GM18870 (cell line): ENCODE measurements around the gene CFAP45.

Experiments
- ATAC-seq: cut with Tn5 transposase; IDR thresholded peaks from one replicate; pipeline ENCODE4 v1.9.1; 2021; ENCODE audit warnings: moderate library complexity; ENCODE audit not compliant: unreplicated experiment

Gene CFAP45

DNA sequence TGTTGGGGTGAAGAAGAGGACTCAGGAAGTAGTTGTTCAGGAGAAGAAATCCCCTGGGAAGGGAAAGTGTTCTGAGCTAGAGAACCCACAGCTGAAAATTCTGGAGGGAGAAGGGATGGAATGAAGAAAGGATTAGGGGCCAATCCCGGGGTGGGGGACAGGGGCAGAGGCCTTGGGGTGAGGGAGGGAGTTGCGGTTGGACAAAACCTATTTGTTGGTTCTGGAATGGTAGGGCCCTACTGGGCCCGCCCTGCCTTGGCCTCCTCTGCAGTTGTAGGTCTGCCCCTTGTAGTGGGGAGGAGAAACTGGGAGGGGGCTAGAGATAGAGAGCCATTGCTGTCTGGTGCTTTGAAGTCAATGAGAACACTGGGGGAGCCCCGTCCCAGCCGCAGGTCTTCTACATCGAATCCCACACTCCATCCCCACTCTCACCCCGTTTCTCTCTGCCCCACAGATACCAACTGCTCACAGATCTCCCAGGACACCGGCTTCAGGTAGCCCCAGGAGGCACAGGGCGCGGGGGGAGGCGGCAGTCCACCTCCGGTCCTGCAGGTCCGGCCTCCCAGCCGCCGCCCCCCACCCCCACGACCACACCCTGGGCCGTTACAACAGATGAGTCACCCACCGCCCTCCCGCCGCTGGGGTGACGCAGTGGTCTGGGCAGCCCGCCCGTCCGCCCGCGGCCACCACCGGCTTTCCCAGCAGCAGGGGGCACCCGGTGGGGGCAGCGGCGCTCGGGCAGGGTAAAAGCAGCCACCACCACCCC is 24.2 kb upstream of the CFAP45 start:
- ATAC-seq, result no peak

DNA sequence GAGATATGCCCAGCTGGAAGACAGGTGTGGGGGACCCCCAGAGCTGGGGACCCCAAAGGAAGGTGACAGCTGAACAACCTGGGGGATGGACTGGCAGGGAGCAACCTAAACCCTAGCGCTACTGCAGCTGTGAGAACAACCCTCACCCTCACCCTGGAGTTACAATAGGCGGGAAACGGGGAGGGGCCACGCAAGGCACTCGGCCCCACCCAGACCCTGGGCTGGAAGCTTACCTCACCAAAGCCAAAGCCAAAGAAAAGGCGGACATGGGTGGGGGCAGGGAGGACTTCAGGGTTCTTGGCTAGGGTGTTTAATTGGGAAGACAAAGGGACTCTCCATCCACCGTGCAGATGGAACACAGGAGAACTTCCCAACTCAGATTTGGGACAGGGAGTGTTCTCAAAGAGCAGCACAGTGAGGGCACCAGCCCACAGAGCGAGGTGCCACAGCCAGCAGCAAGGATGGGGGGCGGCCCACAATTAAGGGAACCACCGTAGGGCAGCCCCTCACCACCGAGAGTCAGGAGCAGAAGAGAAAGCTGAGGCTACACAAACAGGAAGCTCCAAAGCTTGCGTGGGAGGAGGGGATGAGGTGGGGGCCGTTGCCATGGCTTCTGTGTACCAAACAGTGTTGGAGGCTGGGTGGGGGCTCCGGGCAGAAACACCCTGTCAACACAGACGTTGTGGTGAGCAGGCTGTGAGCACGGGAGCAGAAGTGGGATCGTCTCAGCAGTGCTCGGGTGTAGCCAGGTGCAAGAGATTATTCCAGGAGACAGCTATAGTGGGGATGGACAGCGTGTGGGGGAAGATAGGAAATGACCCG is 23.4 kb upstream of the CFAP45 start:
- ATAC-seq, result peak; percentile 30

DNA sequence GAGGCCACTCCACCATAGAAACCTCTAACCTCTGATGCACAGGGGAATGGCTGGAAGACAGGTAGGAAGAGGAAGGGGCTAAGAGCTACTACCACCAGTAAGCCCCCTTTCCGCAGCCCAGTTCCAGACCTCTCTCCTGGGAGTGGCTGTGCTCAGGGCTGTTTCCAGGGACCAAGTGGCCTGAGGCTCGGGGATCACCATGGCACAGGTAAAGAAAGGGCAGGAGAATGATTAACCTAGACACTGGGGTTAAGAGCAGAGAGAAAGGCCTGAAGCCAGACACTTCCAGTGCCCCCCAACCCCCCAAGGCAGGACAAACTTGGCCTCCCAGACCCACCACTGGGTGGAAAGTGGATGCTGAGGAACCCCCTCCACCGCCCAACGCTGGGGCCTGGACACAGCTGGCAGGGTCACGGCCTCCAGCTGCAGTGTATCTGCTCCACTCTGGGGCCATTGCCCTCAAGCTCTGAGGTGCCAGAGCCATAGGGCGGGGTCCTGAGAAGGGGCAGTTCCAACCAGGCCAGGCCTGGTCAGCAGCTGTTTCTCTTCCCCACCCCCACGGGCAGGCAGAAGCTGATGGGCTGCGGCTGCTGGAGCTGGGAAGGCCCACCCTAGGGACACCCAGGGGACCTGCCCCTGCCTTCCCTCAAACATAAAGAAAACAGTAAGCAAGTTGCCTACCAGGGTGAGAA is 22.7 kb upstream of the CFAP45 start:
- peak; percentile 0 for ATAC-seq

DNA sequence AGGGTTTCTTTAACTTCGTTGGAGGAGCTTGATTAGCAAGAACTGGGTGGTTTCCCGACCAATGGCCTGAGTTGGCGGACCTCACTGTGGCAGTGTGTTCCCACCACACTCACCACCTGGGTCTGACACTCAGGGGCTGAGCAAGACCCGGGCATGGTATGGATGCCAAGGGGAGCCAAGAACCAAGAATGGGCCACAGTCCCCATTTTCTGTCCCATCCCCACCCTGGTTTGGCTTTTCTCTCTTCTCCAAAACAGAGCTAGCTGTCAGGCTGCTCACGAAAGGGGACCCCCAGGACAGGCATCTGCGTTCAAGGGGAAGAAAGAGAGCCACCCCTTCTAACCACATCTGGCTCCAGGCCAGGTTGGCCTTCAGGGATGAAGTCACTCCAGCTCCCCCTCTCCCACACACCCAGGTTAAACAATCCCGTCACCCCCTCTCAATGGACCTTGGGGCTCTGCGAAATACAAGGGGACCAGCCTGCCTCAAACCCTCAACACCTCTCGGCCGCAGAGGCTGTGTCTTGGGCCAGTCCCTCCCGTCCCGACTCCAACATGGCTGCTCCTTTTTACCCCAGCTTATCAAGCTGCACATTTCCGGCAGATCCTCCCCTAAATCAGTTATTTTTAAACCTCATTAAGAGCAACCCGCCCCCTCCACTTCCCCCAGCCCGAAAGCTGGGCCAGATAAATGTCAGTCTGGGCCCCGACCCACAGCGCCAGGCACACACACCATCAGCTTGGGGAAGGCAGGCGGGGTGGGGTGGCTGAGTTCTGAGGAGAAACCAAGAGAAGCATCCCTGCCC is 21.9 kb upstream of the CFAP45 start:
- no peak for ATAC-seq

DNA sequence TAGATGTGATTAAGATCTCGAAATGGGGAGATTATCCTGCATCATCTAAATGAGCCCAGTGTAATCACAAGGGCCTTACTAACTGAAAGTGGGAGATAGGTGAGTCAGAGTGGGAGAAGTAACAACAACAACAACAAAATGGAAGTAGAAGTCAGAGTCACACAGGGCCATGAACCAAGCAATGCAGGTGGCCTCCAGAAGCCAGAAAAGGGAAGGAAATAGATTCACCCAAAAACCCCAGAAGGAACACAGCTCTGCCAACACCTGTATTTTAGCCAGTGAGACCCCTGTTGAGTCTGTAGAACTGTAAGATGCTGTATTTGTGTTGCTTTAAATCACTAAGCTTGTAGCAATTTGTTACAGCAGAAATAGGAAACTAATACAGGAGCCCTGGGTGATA is 21.3 kb upstream of the CFAP45 start:
- ATAC-seq, result peak; percentile 36

DNA sequence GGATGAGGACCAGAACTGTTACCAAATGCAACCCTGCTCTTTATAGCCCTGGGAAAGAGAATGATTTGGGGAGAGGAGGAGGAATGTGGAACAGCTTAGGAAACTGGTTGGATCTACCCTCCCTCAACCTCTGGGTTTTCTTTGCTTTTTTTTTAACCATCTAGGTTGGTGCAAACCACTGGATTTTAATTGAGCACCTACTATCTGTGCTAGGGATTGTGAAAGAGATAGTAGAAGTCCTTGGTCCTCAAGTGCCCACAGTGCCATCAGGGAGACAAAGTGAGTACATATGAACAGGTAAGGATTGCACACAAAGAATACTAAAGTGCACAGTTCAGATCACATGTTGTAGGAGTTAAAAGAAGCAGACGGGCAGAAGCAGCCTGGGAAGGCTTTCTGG is 20.7 kb upstream of the CFAP45 start:
- no peak for ATAC-seq

DNA sequence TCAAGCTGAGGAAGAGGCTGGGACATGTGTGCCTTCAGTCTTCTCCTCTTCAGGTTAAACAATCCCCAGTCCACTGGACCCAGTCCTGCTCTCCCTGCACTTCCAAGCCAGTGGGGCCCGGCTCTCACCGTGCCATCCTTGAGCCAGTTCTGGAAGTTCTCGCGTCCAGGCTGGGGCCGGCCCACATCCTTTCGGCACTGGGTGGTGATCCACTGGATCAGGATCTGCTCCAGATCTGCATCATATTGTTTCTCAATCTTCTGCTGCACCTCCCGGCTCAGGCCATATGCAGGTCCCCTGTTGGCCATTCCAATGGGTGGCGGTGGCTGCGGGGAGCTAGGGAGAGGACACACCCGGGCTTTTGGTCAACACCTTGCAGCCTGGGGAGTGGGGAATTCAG is 20.2 kb upstream of the CFAP45 start:
- no peak for ATAC-seq

DNA sequence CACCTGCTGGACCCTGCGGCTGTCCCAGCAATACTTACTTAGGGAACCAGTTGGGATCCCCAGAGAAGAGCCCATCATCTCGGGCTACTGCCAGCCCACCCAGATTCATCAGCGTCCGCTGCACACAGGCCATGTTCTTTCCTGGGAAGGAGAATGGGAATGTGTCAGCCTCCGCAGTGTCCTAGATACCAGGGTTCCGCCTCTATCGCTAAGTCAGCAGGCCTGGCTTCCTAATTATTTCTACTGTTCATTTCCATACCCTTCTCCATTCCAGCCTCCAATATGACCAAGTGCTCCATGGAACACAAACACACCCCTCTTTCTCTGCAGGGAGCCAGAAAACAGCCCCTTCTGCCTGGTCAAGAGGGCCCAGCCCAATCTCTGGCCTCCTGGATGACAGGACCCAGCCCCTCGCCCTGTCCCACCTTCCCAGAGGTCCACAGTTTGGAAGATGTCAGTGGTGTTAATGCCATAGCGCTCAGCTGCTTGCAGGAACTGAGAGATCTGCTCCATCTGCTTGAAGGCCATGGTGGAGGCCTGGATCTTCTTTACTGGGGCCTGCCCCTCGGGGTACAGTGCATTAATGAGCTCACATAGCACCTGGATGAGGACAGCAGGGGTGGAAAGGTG is 19.4 kb upstream of the CFAP45 start:
- no peak for ATAC-seq

DNA sequence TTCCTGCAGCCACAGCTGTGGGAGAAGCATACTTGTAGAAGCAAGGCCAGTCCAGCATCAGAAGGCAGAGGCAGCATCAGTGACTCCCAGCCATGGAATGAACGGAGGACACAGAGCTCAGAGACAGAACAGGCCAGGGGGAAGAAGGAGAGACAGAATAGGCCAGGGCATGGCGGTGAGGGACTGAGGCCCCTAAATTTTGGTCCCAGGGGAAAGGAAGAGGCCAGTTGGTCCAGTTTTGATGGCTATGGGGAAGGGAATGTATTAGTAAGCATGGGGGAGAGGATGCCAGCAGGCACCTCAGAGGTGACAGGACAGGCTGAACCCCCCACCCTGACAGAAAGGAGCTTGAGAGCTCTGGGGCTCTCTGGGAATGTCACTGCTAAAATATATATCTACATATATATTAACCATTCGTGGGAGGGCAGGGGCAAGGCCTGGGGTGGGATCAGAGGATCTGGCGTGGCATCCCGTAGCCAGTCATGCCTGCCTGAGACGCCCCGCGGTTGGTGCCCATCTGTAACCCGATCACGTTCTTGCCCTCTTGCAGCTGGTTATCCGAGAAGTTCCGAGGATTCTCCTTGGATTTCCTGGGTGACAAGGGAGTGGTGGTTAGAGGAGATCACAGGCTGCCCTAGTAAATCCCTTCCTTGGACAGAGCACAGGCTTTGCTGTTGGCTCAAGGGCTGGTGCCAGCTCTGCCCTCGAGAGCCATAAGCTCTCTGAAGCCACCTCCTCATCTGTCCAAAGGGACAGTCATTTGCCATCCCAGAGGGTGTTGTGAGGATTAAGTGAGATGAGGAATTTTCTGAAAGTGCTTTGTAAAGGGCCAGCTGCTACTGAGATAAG is 18.6 kb upstream of the CFAP45 start:
- no peak for ATAC-seq

DNA sequence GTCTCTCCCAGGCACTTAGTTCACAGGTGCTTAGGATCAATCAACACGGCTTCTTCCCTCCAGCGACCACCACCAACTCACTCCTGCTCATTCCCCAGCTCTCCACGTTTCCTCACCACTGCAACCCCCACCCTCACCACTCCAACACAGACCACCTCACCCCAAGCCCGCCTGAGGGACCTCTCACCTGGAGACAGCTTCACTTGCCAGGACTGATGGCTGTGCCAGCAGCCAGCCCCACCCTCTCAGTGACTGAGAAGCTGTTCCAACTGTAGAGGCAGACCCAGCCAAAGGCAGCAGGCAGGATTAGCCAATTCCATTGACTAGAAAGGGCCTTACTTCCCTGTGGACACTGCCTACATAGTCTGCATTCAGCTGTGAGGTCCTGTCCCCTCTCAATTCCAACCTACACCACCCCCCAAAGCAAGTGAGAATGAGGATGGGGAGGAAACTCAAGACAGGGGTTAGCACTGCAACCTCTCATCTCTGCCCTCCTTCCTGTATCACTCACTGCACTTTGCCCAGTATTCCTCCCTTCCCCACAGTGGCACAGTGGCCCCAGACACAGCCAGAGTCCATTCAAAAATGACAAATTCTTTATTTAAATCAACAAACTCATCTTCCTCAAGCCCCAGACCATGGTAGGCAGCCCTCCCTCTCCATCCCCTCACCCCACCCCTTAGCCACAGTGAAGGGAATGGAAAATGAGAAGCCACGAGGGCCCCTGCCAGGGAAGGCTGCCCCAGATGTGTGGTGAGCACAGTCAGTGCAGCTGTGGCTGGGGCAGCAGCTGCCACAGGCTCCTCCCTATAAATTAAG is 17.8 kb upstream of the CFAP45 start:
- ATAC-seq, result no peak

DNA sequence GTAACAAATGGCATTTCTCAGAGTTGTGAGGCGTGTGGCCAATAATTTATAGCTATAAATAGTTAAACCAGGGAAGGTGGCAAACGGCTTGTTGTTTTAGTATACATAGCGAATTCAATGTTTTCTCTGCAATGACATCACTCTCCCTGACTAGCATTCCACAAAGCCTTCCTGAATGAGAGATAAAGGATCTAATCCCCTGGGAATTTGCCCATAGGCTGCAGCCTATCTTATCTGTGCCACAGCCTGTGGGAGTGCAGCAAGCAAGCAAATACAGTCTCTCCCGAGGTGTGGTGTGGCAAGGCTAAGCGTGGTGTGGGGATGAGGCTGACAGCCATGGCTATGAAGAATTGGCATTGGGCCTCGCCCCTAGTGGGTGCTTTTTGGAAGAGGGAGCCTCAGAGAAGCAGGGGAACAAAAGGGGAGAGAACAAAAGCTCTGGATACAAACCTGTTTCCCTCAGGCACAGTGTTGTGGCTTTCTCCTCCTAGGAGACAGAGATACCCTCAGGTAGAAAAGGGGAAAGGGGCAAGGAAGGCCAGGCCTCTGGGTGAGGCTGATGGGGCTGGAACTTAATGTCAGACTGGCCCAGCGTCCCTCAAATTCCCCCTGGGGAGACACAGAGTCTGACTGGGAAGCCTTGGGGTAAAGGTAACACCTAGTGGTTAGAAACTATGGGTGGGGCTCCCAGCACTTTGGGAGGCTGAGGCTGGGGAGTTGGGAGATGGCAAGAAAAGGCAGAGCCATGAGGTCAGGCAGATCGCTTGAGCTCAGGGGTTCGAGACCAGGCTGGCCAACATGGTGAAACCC is 16.5 kb upstream of the CFAP45 start:
- ATAC-seq, result no peak

DNA sequence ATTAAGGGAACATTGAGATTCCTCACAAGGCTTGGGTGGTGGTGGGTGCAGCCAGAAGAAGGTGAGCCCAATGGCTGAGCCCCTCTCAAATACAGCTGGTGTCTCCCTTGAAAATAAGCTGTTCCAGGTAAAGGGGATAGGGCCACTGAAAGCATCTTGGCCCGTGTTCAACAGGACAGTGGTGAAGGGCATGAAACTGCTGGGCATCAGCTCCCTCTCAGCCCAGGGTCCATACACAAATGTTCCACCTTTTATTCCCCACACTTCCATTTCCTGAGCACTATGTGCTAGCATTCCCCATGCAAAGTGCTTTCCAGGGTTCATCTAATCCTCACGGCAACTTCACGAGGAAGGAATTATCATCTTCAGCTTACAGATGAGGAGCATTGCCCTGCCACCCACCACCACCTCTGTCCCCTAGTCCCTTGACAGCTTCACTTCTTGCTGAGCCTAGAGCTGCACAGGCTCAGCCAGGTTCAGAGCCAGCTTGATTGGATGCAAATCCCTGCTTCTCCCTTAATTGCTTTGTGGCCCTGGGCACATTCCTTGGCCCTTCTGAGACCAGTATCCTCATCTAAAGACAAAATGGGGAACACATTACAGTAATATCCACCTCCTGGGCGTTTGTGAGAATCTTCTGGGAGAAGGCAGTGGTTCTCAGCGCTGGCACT is 15.7 kb upstream of the CFAP45 start:
- ATAC-seq, result no peak

DNA sequence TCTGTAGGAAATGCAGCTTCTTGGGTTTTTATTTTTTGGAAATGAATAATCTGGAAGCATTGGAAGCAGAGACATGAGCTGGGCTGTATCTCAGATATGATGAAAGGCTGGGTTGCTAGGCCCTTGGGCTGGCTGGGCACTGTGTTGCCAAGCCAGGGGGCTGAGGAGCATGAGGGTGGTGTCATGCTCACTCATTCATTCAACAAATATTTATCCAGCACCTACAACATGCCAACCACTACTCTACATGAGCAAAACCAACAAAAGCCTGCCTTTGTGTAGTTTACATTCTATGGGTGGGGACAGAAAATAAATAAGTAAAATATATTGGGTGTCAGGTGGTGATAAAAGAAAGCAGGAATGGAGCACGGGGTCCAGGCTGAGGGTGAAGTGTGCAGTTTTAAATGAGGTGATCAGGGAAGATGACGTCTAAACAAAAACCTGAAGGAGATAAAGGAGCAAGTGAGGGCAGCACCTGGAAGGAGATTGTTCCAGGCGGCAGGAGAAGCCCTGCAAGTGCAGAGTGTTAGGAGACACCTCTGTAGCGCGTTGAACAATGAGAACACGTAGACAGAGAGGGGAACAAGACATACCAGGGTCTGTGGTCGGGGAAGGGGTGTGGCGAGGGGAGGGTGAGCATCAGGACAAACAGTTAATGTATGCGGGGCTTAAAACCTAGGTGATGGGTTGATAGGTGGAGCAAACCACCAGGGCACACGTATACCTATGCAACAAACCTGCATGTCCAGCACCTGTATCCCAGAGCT is 14.5 kb upstream of the CFAP45 start:
- ATAC-seq, result no peak

DNA sequence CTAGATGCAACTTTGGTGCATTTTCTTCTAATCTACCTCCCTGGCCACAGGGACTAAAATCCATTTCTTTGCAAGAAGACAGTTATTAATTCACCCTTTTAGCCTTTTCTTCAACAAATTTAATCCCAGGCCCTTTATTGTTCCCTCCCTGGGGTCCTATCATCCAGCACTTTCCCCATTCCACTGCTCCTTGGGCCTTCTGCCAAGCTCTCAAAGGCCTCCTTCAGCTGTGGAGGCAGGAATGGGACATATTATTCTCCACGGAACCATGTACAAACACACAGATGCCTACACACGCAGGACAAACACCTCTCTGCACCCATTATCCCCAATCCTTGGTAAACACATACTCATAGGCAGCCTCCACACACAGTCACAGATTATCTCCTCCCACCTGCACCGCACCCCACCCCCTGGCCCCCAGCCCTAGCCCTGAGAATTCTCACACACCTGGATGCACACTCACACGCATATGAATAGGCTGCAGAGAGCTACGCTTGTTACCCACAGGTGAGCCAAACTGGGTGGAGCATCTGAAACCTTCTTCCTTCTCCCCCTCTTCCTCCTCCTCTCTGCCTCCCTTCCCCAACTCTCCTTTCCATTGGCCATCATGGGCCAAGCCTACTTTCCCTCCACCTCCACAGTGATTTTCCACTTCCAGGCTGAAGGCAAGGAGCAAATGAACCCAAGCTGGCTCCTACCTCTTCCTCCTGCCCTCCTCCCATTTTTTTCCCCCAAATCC is 13.7 kb upstream of the CFAP45 start:
- ATAC-seq, result no peak

DNA sequence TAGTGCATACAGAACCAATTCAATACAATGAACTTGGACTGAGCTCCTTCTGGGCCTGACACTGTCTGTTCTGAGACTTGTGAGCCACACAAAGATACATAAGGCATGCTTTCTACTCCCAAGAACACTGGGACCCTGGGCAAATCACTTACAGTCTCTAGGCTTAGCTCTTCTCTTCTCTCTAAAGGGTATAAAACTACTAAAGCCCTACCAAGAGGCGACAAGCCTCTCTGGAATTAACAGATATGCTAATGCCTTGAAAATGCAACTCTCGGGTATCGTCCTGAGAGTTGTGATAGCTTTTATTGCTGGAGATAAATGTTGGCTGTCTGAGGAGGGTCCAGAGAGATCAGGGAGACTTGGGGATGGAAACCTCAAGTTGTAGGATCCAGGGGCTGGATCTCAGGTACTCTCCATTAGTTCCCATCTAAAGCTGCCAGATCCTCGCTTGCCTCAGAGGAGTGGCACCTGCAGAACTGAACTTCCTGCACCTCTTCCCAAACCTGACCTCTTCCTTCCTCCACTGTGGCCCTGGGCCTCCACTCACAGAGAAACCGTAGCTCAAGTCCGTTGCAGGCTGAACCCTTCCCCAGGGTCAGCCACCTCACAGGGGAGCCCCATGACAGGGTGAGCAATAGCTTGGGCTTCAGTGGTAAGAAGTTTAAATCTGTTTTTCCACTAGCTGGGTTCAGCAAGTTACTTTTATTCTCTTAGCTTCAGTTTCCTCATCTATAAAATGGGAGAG is 11.5 kb upstream of the CFAP45 start:
- no peak for ATAC-seq
